CD4-positive, CD25-positive, alpha-beta regulatory T cell (primary cell): Measurements from ENCODE around the gene WDR74. TPM values are rescaled to one million over a fixed set of nuclear protein-coding genes. Genes with fewer than 3 reads are reported as not detected.
A peak's percentile ranks its signal among the peaks of the same experiment; 100 is the strongest.
"Not testable (repeated sequence)": the region's sequence is repeated elsewhere in the genome, so short reads cannot be mapped to it uniquely, and the experiment has no call there.

Source experiments
- ATAC-seq, 2 donors: fragments of 150-1000 bp; cut with Tn5 transposase; one replicate each; pipeline ENCODE4 v1.10.0; 2021; ENCODE audit warnings: low read depth in 2 of 2, moderate number of reproducible peaks in 2 of 2, moderate library complexity in 1 of 2
- DNase-seq, 3 donors: peaks; one replicate each; pipeline versions ENCODE4 v3.0.0 to v3.0.0-alpha.2; 2012 to 2022; ENCODE audit warnings: mixed read lengths in 1 of 3
- H3K27ac ChIP-seq: one replicate; pipeline ENCODE4 v1.7.0; 2013; ENCODE audit warnings: mild to moderate bottlenecking, low read length; ENCODE audit not compliant: insufficient read depth, poor library complexity, severe bottlenecking
- H3K27me3 ChIP-seq: one replicate; pipeline ENCODE4 v1.7.0; 2013; ENCODE audit warnings: low read length; ENCODE audit not compliant: control insufficient read depth, insufficient read depth
- H3K36me3 ChIP-seq: one replicate; pipeline ENCODE4 v1.7.0; 2013; ENCODE audit warnings: mild to moderate bottlenecking, low read length, moderate library complexity; ENCODE audit not compliant: control insufficient read depth, insufficient read depth
- H3K4me1 ChIP-seq: 2 replicates; pipeline ENCODE4 v1.7.0; 2013; ENCODE audit warnings: mild to moderate bottlenecking, low read length; ENCODE audit not compliant: insufficient read depth, control insufficient read depth, poor library complexity, severe bottlenecking
- H3K4me3 ChIP-seq: one replicate; pipeline ENCODE4 v1.7.0; 2013; ENCODE audit warnings: low read depth, mild to moderate bottlenecking, low read length, moderate library complexity
- H3K9me3 ChIP-seq, 2 experiments: 1 replicate in 1 of 2; 2 replicates in 1 of 2; pipeline ENCODE4 v1.7.0; 2013; ENCODE audit warnings: low read length in 2 of 2, mild to moderate bottlenecking in 1 of 2, moderate library complexity in 1 of 2; ENCODE audit not compliant: control insufficient read depth in 2 of 2
- H3K27ac Mint-ChIP-seq, 3 donors: one replicate each; pipeline ENCODE4 v1.8.0; 2020 to 2022; ENCODE audit warnings: mild to moderate bottlenecking in 3 of 3, mixed read lengths in 3 of 3, moderate library complexity in 2 of 3
- H3K27me3 Mint-ChIP-seq: one replicate; pipeline ENCODE4 v1.8.0; 2022; ENCODE audit warnings: mild to moderate bottlenecking, mixed read lengths
- H3K36me3 Mint-ChIP-seq: one replicate; pipeline ENCODE4 v1.8.0; 2020; ENCODE audit warnings: mixed read lengths
- H3K4me1 Mint-ChIP-seq, 4 donors: one replicate each; pipeline ENCODE4 v1.8.0; 2020 to 2022; ENCODE audit warnings: mixed read lengths in 4 of 4, mild to moderate bottlenecking in 1 of 4
- H3K4me3 Mint-ChIP-seq, 4 donors: one replicate each; pipeline ENCODE4 v1.8.0; 2020 to 2022; ENCODE audit warnings: mild to moderate bottlenecking in 4 of 4, mixed read lengths in 4 of 4, moderate library complexity in 3 of 4
- H3K9me3 Mint-ChIP-seq, 7 donors: one replicate each; pipeline ENCODE4 v1.8.0; 2020 to 2022; ENCODE audit warnings: mixed read lengths in 7 of 7, mild to moderate bottlenecking in 3 of 7, moderate library complexity in 2 of 7
- polyA plus RNA-seq, 4 donors: library from polyadenylated mRNA; unstranded; fragments of 300-500 nt; fragmentation: Illumina TruSeq; gene quantifications; one replicate each; pipeline ENCODE4 v1.2.3, GENCODE V29; 2021
- total RNA-seq: library from RNA; stranded (reverse); gene quantifications from one replicate; pipeline ENCODE4 v1.2.3, GENCODE V29; 2022

Gene WDR74
- total and polyA plus RNA-seq, 5 donors from 2014 or later: 41.6 to 201 (median 49.9) TPM

DNA sequence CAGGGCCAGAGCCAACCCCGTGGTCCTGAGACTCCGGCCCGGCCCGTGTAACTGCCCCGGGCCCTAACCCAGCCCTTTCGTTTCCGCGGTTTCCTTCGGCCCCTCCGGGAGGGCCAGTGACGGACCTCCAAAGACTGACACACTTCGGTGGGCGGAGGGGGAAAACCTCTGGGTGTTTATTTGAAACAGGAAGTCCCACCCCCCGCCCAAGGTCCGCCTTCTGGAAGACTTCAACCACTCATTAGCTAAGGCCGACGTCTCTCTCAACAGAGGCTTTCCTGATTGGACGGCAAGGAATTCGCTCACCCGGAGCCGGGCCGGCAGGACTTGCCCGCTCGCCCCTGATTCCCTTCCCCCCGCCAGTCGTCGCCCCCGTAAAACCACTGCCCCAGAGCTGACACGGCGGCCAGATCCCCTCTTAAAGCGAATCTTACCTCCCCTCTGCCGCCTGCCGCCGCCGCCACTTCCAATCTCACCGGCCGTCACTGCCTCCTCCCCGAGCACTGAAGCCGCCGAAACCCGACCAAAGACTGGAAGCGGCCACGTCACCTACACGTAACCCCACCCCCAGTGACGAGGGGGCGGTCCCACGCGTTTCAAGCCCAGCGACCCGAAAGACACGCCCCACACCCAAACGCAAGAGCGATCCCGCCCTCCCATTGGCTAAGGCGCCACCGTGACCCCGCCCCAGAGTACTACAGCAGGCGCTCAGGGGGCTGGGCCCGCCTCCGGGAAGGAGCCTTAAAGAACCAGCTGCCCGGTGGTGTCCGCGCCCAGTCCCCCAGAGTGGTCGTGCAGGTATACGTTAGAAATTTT lies 7.7 kb downstream of the WDR74 start, which contains the start of gene STX5:
TSS of gene STX5 (minus strand) at position 532 of the 816 bp plus-strand sequence. CDS start 808 bp downstream, outside the sequence.
- Mint-ChIP-seq H3K27ac (peak within 1 kb of the TSS; percentile 96 to 100 (median 100)), H3K4me3 (peak within 1 kb of the TSS; percentile 96 to 100 (median 98)), H3K27me3 (no peaks in the 10 kb centered on the region), H3K36me3 (peaks cover 21% of the 10 kb centered on the region), H3K9me3 (no peaks in the 10 kb centered on the region), H3K4me1 (peaks cover 0 to 61% (median 29%) of the 10 kb centered on the region in 4 donors)
- Histone ChIP-seq H3K4me3 (peak within 1 kb of the TSS; percentile 78), H3K4me1 (peaks cover 31% of the 10 kb centered on the region), H3K9me3 (no peaks in the 10 kb centered on the region), H3K27ac (peak within 1 kb of the TSS; percentile 98), H3K27me3 (no peaks in the 10 kb centered on the region), H3K36me3 (peaks cover 32% of the 10 kb centered on the region)
- DNase-seq (peak; percentile 99 to 100 (median 99)), ATAC-seq (peak; percentile 93 to 94)

DNA sequence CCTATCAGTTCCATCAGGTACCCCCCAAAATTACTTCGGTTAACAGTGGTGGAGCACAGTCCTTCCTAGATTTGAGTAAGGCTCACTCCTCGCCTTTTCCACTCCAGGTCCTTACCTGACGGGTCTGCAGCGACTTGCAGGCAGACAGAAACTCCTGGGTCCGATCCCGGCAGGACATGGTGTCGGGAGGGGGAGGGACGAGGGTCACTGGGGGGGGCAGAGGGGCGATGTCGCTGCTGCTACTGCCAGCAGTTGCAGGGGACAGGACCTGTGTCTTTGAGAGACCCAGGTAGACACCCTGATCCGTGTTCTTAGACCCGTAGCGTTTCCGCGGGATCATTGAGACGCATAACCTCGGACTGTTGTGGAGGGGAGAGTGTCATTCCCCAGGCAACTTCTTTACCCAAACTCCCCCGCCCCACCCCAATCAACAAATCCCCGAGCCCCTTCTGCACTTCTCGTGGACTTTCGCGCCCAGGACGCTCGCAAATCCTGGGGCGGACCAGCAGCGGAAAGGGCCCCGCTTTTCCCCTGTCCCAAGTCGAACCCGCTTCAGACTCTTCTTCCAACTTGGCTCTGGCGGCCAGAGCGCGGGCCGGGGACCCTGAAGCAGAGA lies 8.4 kb downstream of the WDR74 start:
- Histone ChIP-seq H3K27me3 (no peaks in the 10 kb centered on the region), H3K27ac (peak overlapping the region; percentile 98), H3K9me3 (no peaks in the 10 kb centered on the region), H3K4me3 (peak overlapping the region; percentile 64), H3K36me3 (peaks cover 33% of the 10 kb centered on the region), H3K4me1 (peaks cover 31% of the 10 kb centered on the region)
- Mint-ChIP-seq H3K9me3 (no peaks in the 10 kb centered on the region), H3K4me1 (peaks cover 0 to 56% (median 29%) of the 10 kb centered on the region in 4 donors), H3K27ac (peak overlapping the region; percentile 96 to 100 (median 100)), H3K27me3 (no peaks in the 10 kb centered on the region), H3K4me3 (peak overlapping the region; percentile 96 to 100 (median 98)), H3K36me3 (peaks cover 18% of the 10 kb centered on the region)
- DNase-seq: no peak
- no peak for ATAC-seq

DNA sequence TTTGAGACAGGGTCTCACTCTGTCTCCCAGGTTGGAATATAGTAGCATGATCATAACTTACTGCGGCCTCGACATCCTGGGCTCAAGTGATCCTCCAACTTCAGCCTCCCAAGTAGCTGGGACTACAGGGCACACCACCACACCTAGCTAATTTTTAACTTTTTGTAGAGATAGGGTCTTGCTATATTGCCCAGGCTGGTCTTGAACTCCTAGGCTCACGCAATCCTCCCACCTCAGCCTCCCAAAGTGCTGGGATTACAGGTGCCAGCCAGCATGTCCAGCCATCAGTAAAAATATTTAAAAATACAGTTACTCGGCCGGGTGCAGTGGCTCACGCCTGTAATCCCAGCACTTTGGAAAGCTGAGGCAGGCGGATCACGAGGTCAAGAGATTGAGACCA lies 11.3 kb downstream of the WDR74 start:
- not testable (repeated sequence) for H3K27me3 ChIP-seq, H3K9me3 ChIP-seq, H3K27me3 Mint-ChIP-seq, H3K27ac Mint-ChIP-seq, ATAC-seq, H3K27ac ChIP-seq, H3K4me3 ChIP-seq, H3K9me3 Mint-ChIP-seq, DNase-seq
- Histone ChIP-seq H3K36me3 (peaks cover 41% of the 10 kb centered on the region), H3K4me1 (peaks cover 31% of the 10 kb centered on the region)
- Mint-ChIP-seq H3K4me3 (peak overlapping the region in 1 of 4 donors; percentile 9), H3K36me3 (peaks cover 29% of the 10 kb centered on the region), H3K4me1 (peaks cover 0 to 53% (median 22%) of the 10 kb centered on the region in 4 donors)

DNA sequence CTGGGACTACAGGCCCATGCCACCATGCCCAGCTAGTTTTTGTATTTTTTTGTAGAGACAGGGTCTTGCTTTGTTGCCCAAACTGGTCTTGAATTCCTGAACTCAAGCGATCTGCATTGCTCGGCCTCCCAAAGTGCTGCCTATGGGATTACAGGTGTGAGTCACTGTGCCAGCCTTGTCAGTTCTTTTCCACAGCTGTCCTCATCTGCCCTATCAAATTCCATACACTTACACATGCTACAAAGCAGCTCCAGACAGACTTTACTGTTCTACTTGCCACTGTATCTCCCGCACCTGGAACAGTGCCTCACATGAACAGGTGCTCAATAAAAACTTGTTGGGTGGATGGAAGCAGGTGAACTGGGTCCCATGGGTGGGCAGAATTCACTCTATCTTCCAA lies 15.7 kb downstream of the WDR74 start:
- H3K27ac Mint-ChIP-seq: peak overlapping the region in 1 of 3 donors; percentile 46
- Histone ChIP-seq H3K9me3 (no peaks in the 10 kb centered on the region), H3K4me3 (no peak overlapping the region), H3K27ac (no peak overlapping the region), H3K36me3 (peaks cover 72% of the 10 kb centered on the region), H3K4me1 (peaks cover 5% of the 10 kb centered on the region), H3K27me3 (no peaks in the 10 kb centered on the region)
- no peak for DNase-seq
- H3K4me3 Mint-ChIP-seq: peak overlapping the region in 2 of 4 donors; percentile 4 to 16
- H3K36me3 Mint-ChIP-seq: peaks cover 46% of the 10 kb centered on the region
- no peaks in the 10 kb centered on the region for H3K9me3 Mint-ChIP-seq
- no peaks in the 10 kb centered on the region for H3K27me3 Mint-ChIP-seq
- ATAC-seq: no peak
- H3K4me1 Mint-ChIP-seq: peaks cover 5 to 22% (median 8%) of the 10 kb centered on the region in 4 donors

DNA sequence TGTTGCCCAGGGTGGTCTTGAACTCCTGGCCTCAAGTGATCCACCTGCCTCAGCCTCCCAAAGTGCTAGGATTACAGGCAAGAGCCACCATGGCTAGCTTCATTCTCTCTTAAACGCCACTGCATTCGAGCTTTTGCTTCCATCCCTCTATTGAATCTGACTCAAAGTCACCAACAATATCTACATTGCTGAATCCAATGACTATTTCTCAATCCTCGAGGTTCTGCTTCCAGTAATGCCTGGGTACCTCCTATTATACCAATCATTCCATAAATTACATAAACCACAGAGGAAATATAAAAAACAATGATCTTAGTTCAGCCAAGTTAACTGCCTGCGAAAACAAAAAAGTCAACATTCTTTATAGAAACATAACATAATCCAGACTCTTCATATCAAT lies 22.3 kb downstream of the WDR74 start:
- no peak for ATAC-seq
- no peak overlapping the region for H3K27ac ChIP-seq
- peaks cover 28% of the 10 kb centered on the region for H3K36me3 ChIP-seq
- Mint-ChIP-seq H3K4me3 (no peak overlapping the region), H3K27ac (no peak overlapping the region), H3K27me3 (no peaks in the 10 kb centered on the region), H3K4me1 (no peaks in the 10 kb centered on the region), H3K9me3 (no peaks in the 10 kb centered on the region), H3K36me3 (peaks cover 17% of the 10 kb centered on the region)
- H3K27me3 ChIP-seq: no peaks in the 10 kb centered on the region
- H3K9me3 ChIP-seq: no peaks in the 10 kb centered on the region
- no peak for DNase-seq
- H3K4me1 ChIP-seq: no peaks in the 10 kb centered on the region
- no peak overlapping the region for H3K4me3 ChIP-seq

DNA sequence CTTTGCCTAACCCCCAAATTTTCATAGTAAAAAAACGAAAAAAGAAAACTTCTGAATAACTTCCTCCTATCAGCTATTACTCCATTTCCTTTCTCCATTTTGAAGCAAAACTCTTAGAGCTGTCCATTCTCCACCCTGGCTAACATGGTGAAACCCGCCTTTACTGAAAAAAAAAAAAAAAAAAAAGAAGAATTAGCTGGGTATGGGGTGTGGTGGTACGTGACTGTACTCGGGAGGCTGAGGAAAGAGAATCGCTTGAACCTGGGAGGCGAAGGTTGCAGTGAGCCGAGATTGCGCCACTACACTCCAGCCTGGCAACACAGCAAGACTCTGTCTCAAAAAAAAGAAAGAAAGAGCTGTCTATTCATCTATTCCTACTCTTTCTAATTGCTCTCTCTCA lies 22.8 kb downstream of the WDR74 start:
- H3K36me3 Mint-ChIP-seq: peaks cover 17% of the 10 kb centered on the region
- H3K9me3 ChIP-seq: no peaks in the 10 kb centered on the region
- no peaks in the 10 kb centered on the region for H3K27me3 Mint-ChIP-seq
- no peaks in the 10 kb centered on the region for H3K9me3 Mint-ChIP-seq
- DNase-seq (no peak), ATAC-seq (no peak)
- H3K27ac ChIP-seq: no peak overlapping the region
- H3K4me1 Mint-ChIP-seq: no peaks in the 10 kb centered on the region
- peaks cover 24% of the 10 kb centered on the region for H3K36me3 ChIP-seq
- no peak overlapping the region for H3K4me3 ChIP-seq
- H3K4me3 Mint-ChIP-seq: no peak overlapping the region
- H3K4me1 ChIP-seq: no peaks in the 10 kb centered on the region
- H3K27me3 ChIP-seq: no peaks in the 10 kb centered on the region
- H3K27ac Mint-ChIP-seq: peak overlapping the region in 1 of 3 donors; percentile 45

DNA sequence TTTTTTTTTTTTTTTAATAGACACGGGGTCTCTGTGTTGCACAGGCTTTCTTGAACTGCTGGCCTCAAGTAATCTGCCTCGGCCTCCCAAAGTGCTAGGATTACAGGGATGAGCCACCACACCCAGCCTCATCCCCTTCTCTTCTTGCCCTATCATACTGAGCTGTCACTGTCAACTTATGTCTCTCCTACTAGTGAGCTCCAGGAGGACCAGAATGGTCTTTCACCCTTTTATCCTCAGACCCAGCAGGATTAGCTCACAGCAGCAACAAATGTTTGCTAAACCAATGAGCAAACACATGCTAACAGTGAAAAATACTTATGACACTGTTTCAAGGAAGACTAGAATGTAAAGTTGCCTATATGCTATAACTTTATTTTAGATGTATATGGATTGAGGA lies 27.7 kb downstream of the WDR74 start:
- no peak for DNase-seq
- Histone ChIP-seq H3K9me3 (no peaks in the 10 kb centered on the region), H3K27ac (no peak overlapping the region), H3K4me1 (no peaks in the 10 kb centered on the region), H3K36me3 (peaks cover 6% of the 10 kb centered on the region), H3K4me3 (no peak overlapping the region), H3K27me3 (no peaks in the 10 kb centered on the region)
- Mint-ChIP-seq H3K27me3 (no peaks in the 10 kb centered on the region), H3K27ac (peak overlapping the region in 1 of 3 donors; percentile 39), H3K4me1 (peaks cover 0 to 3% (median 0%) of the 10 kb centered on the region in 4 donors), H3K4me3 (peak overlapping the region in 2 of 4 donors; percentile 2 to 28), H3K36me3 (peaks cover 4% of the 10 kb centered on the region), H3K9me3 (no peaks in the 10 kb centered on the region)
- no peak for ATAC-seq
